HG02870 (cell line): Measurements from ENCODE around the gene SLC25A2.
"Not testable (repeated sequence)": the region's sequence is repeated elsewhere in the genome, so short reads cannot be mapped to it uniquely, and the experiment has no call there.

Experiments used
- ATAC-seq: cut with Tn5 transposase; IDR thresholded peaks from one replicate; pipeline ENCODE4 v1.9.1; 2021; ENCODE audit warnings: mild to moderate bottlenecking, moderate library complexity; ENCODE audit not compliant: unreplicated experiment

SLC25A2 gene

GRCh38 chr5:141316963-141317362, 13.1 kb upstream of the SLC25A2 start:
- ATAC-seq: not testable (repeated sequence)

DNA sequence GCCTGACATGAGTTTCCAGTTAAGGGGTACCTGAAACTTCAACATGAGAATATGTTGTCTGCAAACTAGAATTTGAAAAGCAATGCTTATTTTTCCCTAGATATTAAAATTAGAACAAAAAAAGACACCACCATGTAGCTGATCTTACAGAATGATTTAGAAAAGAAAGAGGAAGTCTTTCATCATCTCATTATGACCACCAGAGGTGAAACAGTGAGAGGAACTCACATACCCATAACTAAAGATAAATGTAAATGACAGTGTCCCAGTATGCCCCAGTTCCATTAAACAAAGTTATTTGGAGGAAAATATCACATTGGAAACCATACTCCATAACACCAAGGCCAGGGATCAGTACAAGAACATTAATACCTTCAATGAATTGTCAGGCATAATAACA, 9.9 kb upstream of the SLC25A2 start:
- ATAC-seq: no peak

GRCh38 chr5:141306630-141307029, 2.8 kb upstream of the SLC25A2 start:
- no peak for ATAC-seq

- ATAC-seq: no peak
These were observed 5.5 kb downstream of the SLC25A2 start for GRCh38 chr5:141298376-141298775.

DNA sequence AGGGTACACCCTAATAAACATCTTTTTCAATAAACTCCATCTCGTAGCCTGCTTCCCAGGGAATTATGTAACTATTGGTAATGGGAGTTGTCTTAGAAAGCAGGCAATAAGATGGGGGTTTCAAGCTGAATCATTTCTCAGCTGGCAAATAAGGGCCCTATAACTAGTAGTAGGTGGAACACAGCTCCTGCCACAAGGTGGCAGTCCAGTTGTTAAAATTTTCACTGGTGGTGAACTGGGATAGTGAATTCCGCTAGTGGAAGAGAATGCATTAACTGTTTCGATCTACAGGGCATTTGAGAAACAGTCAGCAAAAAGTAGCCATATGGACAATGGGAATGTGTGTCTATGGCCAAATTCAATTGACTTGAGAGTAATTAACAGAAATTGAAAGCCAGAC, 30.9 kb downstream of the SLC25A2 start:
- no peak for ATAC-seq

DNA sequence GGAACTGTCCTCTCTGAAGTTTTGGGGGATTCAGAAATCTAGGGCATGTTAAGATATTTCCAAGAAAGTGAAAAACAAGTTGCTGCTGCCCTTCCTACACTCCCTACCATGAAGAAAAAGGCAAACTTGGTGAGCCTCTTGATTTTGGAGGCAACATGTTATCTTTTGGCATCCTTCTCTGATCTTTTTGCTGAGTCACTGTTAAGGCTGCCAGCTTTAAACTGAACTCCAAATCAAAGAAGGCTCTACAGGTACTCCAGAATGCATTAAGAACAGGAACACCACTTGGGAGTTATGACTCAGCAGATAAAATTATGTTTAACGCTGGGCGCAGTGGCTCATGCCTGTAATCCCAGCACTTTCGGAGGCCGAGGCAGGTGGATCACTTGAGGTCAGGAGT, 34.7 kb downstream of the SLC25A2 start:
- no peak for ATAC-seq

DNA sequence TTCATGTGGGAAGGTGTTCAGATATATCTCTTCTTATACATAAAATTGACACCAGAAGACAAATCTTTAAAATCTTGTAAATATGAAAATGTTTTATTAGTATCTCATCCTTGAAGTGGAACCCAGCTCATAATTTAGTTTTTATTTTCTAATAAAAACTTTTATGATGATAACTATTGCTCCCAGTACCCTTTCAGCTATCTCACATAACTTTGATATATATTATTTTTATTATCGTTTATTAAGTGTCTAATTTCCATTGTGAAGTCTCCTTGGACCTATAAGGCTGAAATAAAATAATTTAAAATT, 42.7 kb downstream of the SLC25A2 start:
- ATAC-seq: no peak

DNA sequence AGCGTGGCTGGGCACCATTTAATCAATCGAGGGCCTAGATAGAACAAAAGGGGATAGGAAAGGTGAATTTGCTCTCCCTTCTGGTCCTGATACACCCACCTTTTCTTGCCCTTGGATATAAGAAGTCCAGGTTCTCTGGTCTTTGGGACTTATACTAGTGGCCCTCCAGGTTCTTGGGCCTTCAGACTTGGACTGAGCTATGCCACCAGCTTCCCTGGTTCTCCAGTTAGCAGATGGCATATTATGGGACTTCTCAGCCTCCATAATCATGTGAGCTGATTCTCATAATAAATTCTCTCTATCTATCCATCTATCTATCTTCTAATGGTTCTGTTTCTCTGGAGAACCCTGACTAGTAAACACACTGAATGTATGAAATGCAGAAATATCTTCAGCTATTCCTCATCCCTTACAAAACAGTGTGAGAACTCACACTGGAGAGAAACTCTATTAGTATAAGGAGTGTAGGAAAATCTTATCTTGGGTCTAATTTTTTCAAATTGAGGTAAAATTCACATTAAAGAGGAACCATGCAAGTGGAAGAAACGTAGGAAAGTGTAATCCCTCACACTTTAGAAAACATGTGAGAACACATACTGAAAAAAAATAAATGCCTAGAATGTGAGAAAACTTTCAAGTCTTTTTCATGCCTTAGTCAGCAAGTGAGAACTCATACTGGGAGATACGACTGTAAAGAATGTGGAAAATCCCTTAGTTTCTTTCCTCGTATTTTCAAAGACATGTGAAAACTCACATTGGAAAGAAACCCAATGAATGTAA, 43.2 kb downstream of the SLC25A2 start:
- no peak for ATAC-seq

DNA sequence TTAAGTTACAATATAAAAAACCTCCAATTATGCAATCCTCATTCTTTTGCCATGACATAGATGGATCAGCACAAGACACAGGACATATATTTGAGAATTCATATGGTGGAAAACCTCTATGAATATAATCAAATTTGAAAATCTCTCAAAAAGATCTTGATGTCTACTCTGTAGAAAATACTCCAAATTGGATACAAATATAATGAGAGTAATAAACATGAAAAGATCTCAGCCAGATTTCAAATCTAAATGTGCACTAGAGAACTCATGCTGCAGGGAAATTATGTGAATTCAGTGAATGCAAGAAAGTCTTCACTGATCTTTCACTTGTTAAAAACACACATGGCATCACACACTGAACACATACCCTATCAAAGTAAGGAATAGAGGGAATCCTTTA, 44.9 kb downstream of the SLC25A2 start:
- ATAC-seq: no peak

DNA sequence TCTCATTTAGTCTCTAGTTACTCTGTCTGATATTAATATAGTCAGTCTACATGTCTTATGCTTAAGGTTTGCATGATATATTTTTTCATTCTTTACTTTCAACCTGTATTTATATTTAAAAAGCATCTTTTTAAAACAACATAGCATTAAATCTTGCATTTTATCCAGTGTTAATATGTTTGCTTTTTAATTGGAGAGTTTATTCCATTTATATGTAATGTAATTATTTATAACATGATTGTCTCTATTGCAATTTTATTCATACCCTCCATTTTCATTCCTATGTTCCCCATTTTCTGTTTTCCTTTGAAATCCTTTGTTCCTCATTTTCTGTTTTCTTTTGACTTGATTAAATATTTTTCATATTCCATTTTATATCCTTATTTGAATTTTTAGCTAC, 45.4 kb downstream of the SLC25A2 start:
- ATAC-seq: no peak
